ENCODE results near the gene GZMM.

DNA sequence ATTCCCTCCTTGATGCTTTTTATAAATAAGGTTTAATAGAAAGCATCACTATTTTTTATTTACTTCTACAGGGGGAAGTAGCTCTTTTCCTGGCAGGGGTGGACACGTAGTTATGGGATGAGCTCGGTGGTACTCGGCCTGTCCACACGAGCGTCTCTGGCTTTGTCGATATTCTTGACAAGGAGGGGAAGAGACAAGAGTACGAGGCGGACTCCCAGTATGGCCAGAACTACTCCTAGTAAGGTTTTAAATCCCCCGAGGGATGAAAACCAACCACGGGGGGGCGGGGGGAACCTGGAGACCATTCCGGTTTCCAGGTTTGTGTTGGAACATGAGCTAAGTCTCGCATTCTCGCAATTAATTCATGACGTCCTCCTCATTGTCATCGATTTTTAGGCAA is 23.0 kb downstream of the GZMM start:
- TF ChIP-seq, protein P1, sequence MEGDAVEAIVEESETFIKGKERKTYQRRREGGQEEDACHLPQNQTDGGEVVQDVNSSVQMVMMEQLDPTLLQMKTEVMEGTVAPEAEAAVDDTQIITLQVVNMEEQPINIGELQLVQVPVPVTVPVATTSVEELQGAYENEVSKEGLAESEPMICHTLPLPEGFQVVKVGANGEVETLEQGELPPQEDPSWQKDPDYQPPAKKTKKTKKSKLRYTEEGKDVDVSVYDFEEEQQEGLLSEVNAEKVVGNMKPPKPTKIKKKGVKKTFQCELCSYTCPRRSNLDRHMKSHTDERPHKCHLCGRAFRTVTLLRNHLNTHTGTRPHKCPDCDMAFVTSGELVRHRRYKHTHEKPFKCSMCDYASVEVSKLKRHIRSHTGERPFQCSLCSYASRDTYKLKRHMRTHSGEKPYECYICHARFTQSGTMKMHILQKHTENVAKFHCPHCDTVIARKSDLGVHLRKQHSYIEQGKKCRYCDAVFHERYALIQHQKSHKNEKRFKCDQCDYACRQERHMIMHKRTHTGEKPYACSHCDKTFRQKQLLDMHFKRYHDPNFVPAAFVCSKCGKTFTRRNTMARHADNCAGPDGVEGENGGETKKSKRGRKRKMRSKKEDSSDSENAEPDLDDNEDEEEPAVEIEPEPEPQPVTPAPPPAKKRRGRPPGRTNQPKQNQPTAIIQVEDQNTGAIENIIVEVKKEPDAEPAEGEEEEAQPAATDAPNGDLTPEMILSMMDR (IDR thresholded peaks at IDR 0.05) = no peak
- TF ChIP-seq POLR2A (IDR thresholded peaks at IDR 0.05; ENCODE audit: low read depth) (no peak), POLR2AphosphoS5 (IDR thresholded peaks at IDR 0.05) (no peak), EP300 (IDR thresholded peaks at IDR 0.05) (no peak)
